Stimulated activated CD8-positive, alpha-beta memory T cell treated with anti-CD3 and anti-CD28 coated beads, Interleukin-12 subunit alpha, Interleukin-12 subunit beta, amount 100 ng/mL, for 4 hours (primary cell): ENCODE data around the gene MOCOS.

ENCODE experiments used
- DNase-seq: peaks from one replicate; pipeline ENCODE4 v3.0.0-alpha.2; 2020; ENCODE audit warnings: low read depth

MOCOS gene

GRCh38 chr18:36274083-36274715 is 86.9 kb downstream of the MOCOS start:
- no peak for DNase-seq

GRCh38 chr18:36275561-36275960 is 88.3 kb downstream of the MOCOS start:
- DNase-seq = no peak

- DNase-seq = no peak
Measured at GRCh38 chr18:36279001-36279400, 91.7 kb downstream of the MOCOS start.

- DNase-seq = no peak
Measured at GRCh38 chr18:36281936-36282335, 94.6 kb downstream of the MOCOS start.

GRCh38 chr18:36283448-36283847 is 96.2 kb downstream of the MOCOS start:
- DNase-seq = no peak

GRCh38 chr18:36284268-36284667 is 97.0 kb downstream of the MOCOS start:
- no peak for DNase-seq

GRCh38 chr18:36284671-36285295 is 97.5 kb downstream of the MOCOS start:
- DNase-seq = no peak

GRCh38 chr18:36287653-36288052 is 100.4 kb downstream of the MOCOS start:
- no peak for DNase-seq

- DNase-seq = no peak
Measured at GRCh38 chr18:36288689-36289088, 101.4 kb downstream of the MOCOS start.

GRCh38 chr18:36294031-36294430 is 106.7 kb downstream of the MOCOS start:
- no peak for DNase-seq

- DNase-seq = no peak
Measured at GRCh38 chr18:36295214-36295613, 107.9 kb downstream of the MOCOS start.

- no peak for DNase-seq
Measured at GRCh38 chr18:36295880-36296301, 108.6 kb downstream of the MOCOS start.

- DNase-seq = no peak
Measured at GRCh38 chr18:36296650-36297416, 109.5 kb downstream of the MOCOS start.

- DNase-seq = no peak
Measured at GRCh38 chr18:36297417-36298125, 110.3 kb downstream of the MOCOS start, which contains the start of gene FHOD3. Gene FHOD3, plus strand, starts transcription at chr18:36297713. Its CDS starts 123 bp downstream, at chr18:36297836.

- no peak for DNase-seq
Measured at GRCh38 chr18:36298126-36298741, 110.9 kb downstream of the MOCOS start.

GRCh38 chr18:36299015-36299414 is 111.7 kb downstream of the MOCOS start:
- no peak for DNase-seq

- no peak for DNase-seq
Measured at GRCh38 chr18:36300211-36300610, 112.9 kb downstream of the MOCOS start.

GRCh38 chr18:36301884-36302283 is 114.6 kb downstream of the MOCOS start:
- no peak for DNase-seq

- DNase-seq = no peak
Measured at GRCh38 chr18:36302676-36303075, 115.4 kb downstream of the MOCOS start.

GRCh38 chr18:36303211-36303844 is 116.0 kb downstream of the MOCOS start:
- DNase-seq = no peak

GRCh38 chr18:36304723-36305122 is 117.4 kb downstream of the MOCOS start:
- no peak for DNase-seq

GRCh38 chr18:36305375-36305774 is 118.1 kb downstream of the MOCOS start:
- DNase-seq = no peak
